Measurements from ENCODE around the gene DNAH11. TPM values are rescaled to one million over a fixed set of nuclear protein-coding genes. Genes with fewer than 3 reads are reported as not detected.

DNAH11 gene
- total RNA-seq, 1 experiment from 2014 or later = 0.91 TPM

GRCh38 chr7:21706131-21706530, 163.3 kb downstream of the DNAH11 start:
- ChIA-PET CTCF (no interaction called here), POLR2A (no interaction called here)
- Mint-ChIP-seq H3K27ac (ENCODE audit: low read depth, unreplicated experiment) (no peak overlapping the region), H3K36me3 (ENCODE audit: insufficient read depth, unreplicated experiment) (no peaks in the 10 kb centered on the region), H3K9me3 (ENCODE audit: unreplicated experiment) (no peaks in the 10 kb centered on the region), H3K4me3 (ENCODE audit: unreplicated experiment) (no peak overlapping the region), H3K4me1 (ENCODE audit: insufficient read depth, unreplicated experiment) (no peaks in the 10 kb centered on the region), H3K27me3 (ENCODE audit: insufficient read depth, unreplicated experiment) (no peaks in the 10 kb centered on the region)
- no peak for TF ChIP-seq CTCF (IDR thresholded peaks at IDR 0.05; ENCODE audit: unreplicated experiment)
- no peak for DNase-seq (ENCODE audit: unreplicated experiment)
- intact Hi-C loops (cut with micrococcal nuclease) = no loop called here
- no TSS peak for BruUV-seq (replicated peaks)

DNA sequence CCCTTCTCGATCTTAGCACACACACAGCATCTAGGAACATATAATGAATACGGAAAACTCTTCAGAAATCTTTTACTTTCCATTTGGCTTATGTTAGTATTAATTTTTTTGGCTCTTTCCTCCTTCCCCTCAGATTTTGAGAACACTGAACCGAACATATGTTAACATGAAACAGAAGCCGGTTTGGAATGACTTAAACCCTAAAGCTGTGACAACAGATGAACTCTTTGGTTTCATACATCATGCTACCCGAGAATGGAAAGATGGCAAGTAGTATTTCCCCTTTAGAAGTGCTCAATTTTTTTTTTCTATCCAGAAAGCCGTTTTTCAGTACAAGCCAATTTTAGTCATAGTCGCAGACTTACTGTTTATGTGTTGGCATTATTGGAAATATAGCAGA, 164.7 kb downstream of the DNAH11 start:
- no peaks in the 10 kb centered on the region for H3K9me3 Mint-ChIP-seq (ENCODE audit: unreplicated experiment)

DNA sequence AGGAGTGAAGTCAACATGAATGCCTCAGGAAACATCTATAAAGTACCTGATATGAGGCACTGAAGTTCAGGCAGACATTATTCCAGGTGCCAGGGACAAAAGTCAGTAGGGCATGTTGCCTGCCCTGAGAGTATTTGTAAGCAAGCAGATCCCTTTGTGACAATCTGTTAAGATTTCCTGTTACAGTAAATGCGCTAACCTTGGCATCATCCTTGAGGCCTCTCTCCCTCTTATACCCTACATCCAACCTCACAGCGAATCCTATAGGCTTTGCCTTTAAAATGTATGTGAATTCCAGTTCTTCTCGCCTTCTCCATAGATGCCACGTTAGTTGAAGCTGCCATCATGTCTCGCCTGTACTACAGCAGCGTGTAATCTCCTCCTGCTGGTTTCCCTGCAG, 165.3 kb downstream of the DNAH11 start:
- no peak for TF ChIP-seq CTCF (IDR thresholded peaks at IDR 0.05; ENCODE audit: unreplicated experiment)
- no peaks in the 10 kb centered on the region for H3K36me3 Mint-ChIP-seq (ENCODE audit: insufficient read depth, unreplicated experiment)
- H3K9me3 Mint-ChIP-seq (ENCODE audit: unreplicated experiment) = no peaks in the 10 kb centered on the region
- intact Hi-C loops (cut with micrococcal nuclease) = no loop called here
- H3K27ac Mint-ChIP-seq (ENCODE audit: low read depth, unreplicated experiment) = no peak overlapping the region
- peaks cover 3% of the 10 kb centered on the region for H3K27me3 Mint-ChIP-seq (ENCODE audit: insufficient read depth, unreplicated experiment)
- no peak for DNase-seq (ENCODE audit: unreplicated experiment)
- ChIA-PET POLR2A (no interaction called here), CTCF (no interaction called here)
- no TSS peak for BruUV-seq (replicated peaks)
- H3K4me3 Mint-ChIP-seq (ENCODE audit: unreplicated experiment) = no peak overlapping the region
- no peaks in the 10 kb centered on the region for H3K4me1 Mint-ChIP-seq (ENCODE audit: insufficient read depth, unreplicated experiment)

More for the DNA sequence above, 164.7 kb downstream of the DNAH11 start:
- intact Hi-C loops (cut with micrococcal nuclease) = no loop called here
- no TSS peak for BruUV-seq (replicated peaks)
- ChIA-PET CTCF (no interaction called here), POLR2A (no interaction called here)
- Mint-ChIP-seq H3K27ac (ENCODE audit: low read depth, unreplicated experiment) (no peak overlapping the region), H3K4me3 (ENCODE audit: unreplicated experiment) (no peak overlapping the region), H3K36me3 (ENCODE audit: insufficient read depth, unreplicated experiment) (no peaks in the 10 kb centered on the region), H3K4me1 (ENCODE audit: insufficient read depth, unreplicated experiment) (no peaks in the 10 kb centered on the region), H3K27me3 (ENCODE audit: insufficient read depth, unreplicated experiment) (no peaks in the 10 kb centered on the region)
- no peak for TF ChIP-seq CTCF (IDR thresholded peaks at IDR 0.05; ENCODE audit: unreplicated experiment)
- DNase-seq (ENCODE audit: unreplicated experiment) = no peak

- intact Hi-C loops (cut with micrococcal nuclease) = no loop called here
- no peak overlapping the region for H3K27ac Mint-ChIP-seq (ENCODE audit: low read depth, unreplicated experiment)
Observed at GRCh38 chr7:21717323-21717722, 174.5 kb downstream of the DNAH11 start.

More at GRCh38 chr7:21717323-21717722, 174.5 kb downstream of the DNAH11 start:
- CTCF ChIA-PET = no interaction called here
- DNase-seq (ENCODE audit: unreplicated experiment) = no peak
- no peak for TF ChIP-seq CTCF (IDR thresholded peaks at IDR 0.05; ENCODE audit: unreplicated experiment)
- POLR2A ChIA-PET = no interaction called here
- no peak overlapping the region for H3K4me3 Mint-ChIP-seq (ENCODE audit: unreplicated experiment)
- H3K9me3 Mint-ChIP-seq (ENCODE audit: unreplicated experiment) = no peaks in the 10 kb centered on the region
- no peaks in the 10 kb centered on the region for H3K4me1 Mint-ChIP-seq (ENCODE audit: insufficient read depth, unreplicated experiment)
- peaks cover 23% of the 10 kb centered on the region for H3K27me3 Mint-ChIP-seq (ENCODE audit: insufficient read depth, unreplicated experiment)
- no TSS peak for BruUV-seq (replicated peaks)
- no peaks in the 10 kb centered on the region for H3K36me3 Mint-ChIP-seq (ENCODE audit: insufficient read depth, unreplicated experiment)

Data from MCF 10A (cell line).